Endothelial cell of umbilical vein (primary cell): ENCODE data around the gene TMX1. TPM values are rescaled to one million over a fixed set of nuclear protein-coding genes. Genes with fewer than 3 reads are reported as not detected.

Experiments used
- BruUV-seq: library from RNA; stranded (reverse); fragments of 400-500 nt; replicated peaks from 2 replicates; lab custom pipeline; 2021; lab: Mats Ljungman, UMichigan
- CTCF ChIA-PET: fragments of 300-600, 350-600 bp; sonication (Branson Sonifier 250); formaldehyde crosslinking; loops from one replicate; lab custom pipeline; 2021; ENCODE audit warnings: antibody characterized with exemption, inconsistent platforms; lab: Charles Lee
- POLR2A ChIA-PET: fragments of 300-600, 350-600 bp; sonication (Branson Sonifier 250); formaldehyde crosslinking; loops from one replicate; lab custom pipeline; 2021; ENCODE audit warnings: antibody characterized with exemption, inconsistent platforms; lab: Charles Lee
- DNase-seq: peaks from one replicate; pipeline ENCODE4 v3.0.0-alpha.2; 2011; ENCODE audit warnings: low read depth, low spot score
- FAIRE-seq: peaks from 2 replicates; lab custom pipeline; 2011; peaks lifted over from hg19 to GRCh38; lab: Jason Lieb, UNC
- H2AFZ ChIP-seq: 2 replicates; pipeline ENCODE4 v1.6.0; 2012; ENCODE audit warnings: low read depth, low read length, control low read depth, inconsistent platforms
- H3K27ac ChIP-seq: 2 replicates; pipeline ENCODE4 v1.5.1; 2011; ENCODE audit warnings: low read depth, mild to moderate bottlenecking, control low read depth, low read length, moderate library complexity; ENCODE audit not compliant: insufficient read depth
- H3K27me3 ChIP-seq, 2 experiments: 2 replicates each; pipeline versions ENCODE4 v1.6.0 to v1.6.1; 2011; ENCODE audit warnings: low read length in 2 of 2, mixed read lengths in 1 of 2; ENCODE audit not compliant: control insufficient read depth in 2 of 2, insufficient read depth in 2 of 2
- H3K36me3 ChIP-seq, 2 experiments: 2 replicates in 1 of 2; 3 replicates in 1 of 2; pipeline ENCODE4 v1.5.1; 2011; ENCODE audit warnings: low read length in 2 of 2, mild to moderate bottlenecking in 1 of 2, moderate library complexity in 1 of 2; ENCODE audit not compliant: control insufficient read depth in 2 of 2, insufficient read depth in 2 of 2; ENCODE audit errors: extremely low read depth in 1 of 2
- H3K4me1 ChIP-seq: 3 replicates; pipeline ENCODE4 v1.5.1; 2011; ENCODE audit warnings: mild to moderate bottlenecking, low read length; ENCODE audit not compliant: control insufficient read depth, insufficient read depth; ENCODE audit errors: extremely low read depth
- H3K4me2 ChIP-seq: 2 replicates; pipeline ENCODE4 v1.6.1; 2011; ENCODE audit warnings: low read length, control low read depth, mixed read lengths; ENCODE audit not compliant: insufficient read depth
- H3K4me3 ChIP-seq, 3 experiments: fragments of 200-600 bp in 1 of 3; sonication (generic), shearing (Covaris generic) in 1 of 3; replicated peaks in 1 of 3; 2 replicates each; pipeline ENCODE4 v1.5.1; 2011 to 2016; ENCODE audit warnings: control low read depth in 3 of 3, low read length in 3 of 3, mild to moderate bottlenecking in 2 of 3, inconsistent platforms in 1 of 3, low read depth in 1 of 3, moderate library complexity in 1 of 3; ENCODE audit not compliant: insufficient read depth in 1 of 3
- H3K79me2 ChIP-seq: 2 replicates; pipeline ENCODE4 v1.6.0; 2012; ENCODE audit warnings: low read length, inconsistent platforms; ENCODE audit not compliant: control insufficient read depth, insufficient read depth
- H3K9ac ChIP-seq: replicated peaks from 2 replicates; pipeline ENCODE3; 2011; ENCODE audit warnings: low read length, control low read depth; ENCODE audit not compliant: insufficient read depth; ENCODE audit errors: extremely low read depth
- H3K9me1 ChIP-seq: replicated peaks from 3 replicates; pipeline ENCODE4 v1.6.0; 2011; ENCODE audit warnings: mild to moderate bottlenecking, low read length; ENCODE audit not compliant: control insufficient read depth, insufficient read depth; ENCODE audit errors: extremely low read depth
- H3K9me3 ChIP-seq: replicated peaks from 2 replicates; pipeline ENCODE4 v1.5.1; 2012; ENCODE audit warnings: low read length, inconsistent platforms; ENCODE audit not compliant: control insufficient read depth, insufficient read depth
- H4K20me1 ChIP-seq: replicated peaks from 2 replicates; pipeline ENCODE3; 2011; ENCODE audit warnings: mild to moderate bottlenecking, low read length; ENCODE audit not compliant: control insufficient read depth, insufficient read depth; ENCODE audit errors: extremely low read depth
- CTCF ChIP-seq, 2 donors: IDR thresholded peaks; 1 replicate in 1 of 2; 2 replicates in 1 of 2; pipeline ENCODE4 v1.5.1; 2011; ENCODE audit warnings: low read length in 2 of 2, mild to moderate bottlenecking in 2 of 2, moderate library complexity in 2 of 2, control low read depth in 1 of 2, inconsistent platforms in 1 of 2, low read depth in 1 of 2; ENCODE audit not compliant: insufficient read depth in 1 of 2; ENCODE audit errors: extremely low read depth in 1 of 2
- FOS ChIP-seq: IDR thresholded peaks from 2 replicates; pipeline ENCODE4 v1.6.1; 2011; ENCODE audit warnings: mild to moderate bottlenecking, low read length, moderate library complexity, borderline replicate concordance; ENCODE audit not compliant: insufficient read depth
- GATA2 ChIP-seq: IDR thresholded peaks from 2 replicates; pipeline ENCODE4 v1.7.0; 2011; ENCODE audit warnings: low read depth, mild to moderate bottlenecking, moderate library complexity, mixed read lengths, low read length; ENCODE audit not compliant: insufficient read length, insufficient read depth
- JUN ChIP-seq: IDR thresholded peaks from 2 replicates; pipeline ENCODE4 v1.6.1; 2011; ENCODE audit warnings: borderline replicate concordance, low read depth; ENCODE audit not compliant: insufficient read length, insufficient read depth
- MAX ChIP-seq: IDR thresholded peaks from 2 replicates; pipeline ENCODE4 v1.6.1; 2011; ENCODE audit not compliant: insufficient read depth, insufficient read length
- MYC ChIP-seq: IDR thresholded peaks from one replicate; pipeline ENCODE4 v1.6.1; 2011; ENCODE audit warnings: mild to moderate bottlenecking, low read depth, low read length
- POLR2A ChIP-seq: IDR thresholded peaks from 2 replicates; pipeline ENCODE4 v1.6.1; 2012; ENCODE audit warnings: low read depth, mild to moderate bottlenecking, control low read depth, low read length
- dilution Hi-C: fragments of 300-500 bp; cut with MboI; formaldehyde crosslinking; loops from one replicate; pipeline ENCODE4 v1.15.0; 2019; ENCODE audit warnings: low sequenced_read_pairs; ENCODE audit not compliant: extremely low pct_ligation_motif_present
- intact Hi-C: fragments of 100-400 bp; cut with micrococcal nuclease; formaldehyde crosslinking; loops from one replicate; pipeline ENCODE4 v1.10.0; 2022
- polyA plus RNA-seq, 4 experiments: library from polyadenylated mRNA; depleted of rRNA in 3 of 4; stranded (reverse) in 3 of 4; unstranded in 1 of 4; fragments of >200 nt; gene quantifications; 2 replicates each; pipeline versions ENCODE4 v1.2.1 to v1.2.3, GENCODE V29; 2011 to 2012; ENCODE audit warnings: missing spikeins in 1 of 4
- total RNA-seq: library from RNA; stranded (reverse); gene quantifications from 2 replicates; pipeline ENCODE4 v1.2.3, GENCODE V29; 2021

TMX1 gene
- total and polyA plus RNA-seq, 2 donors (not counting 3 experiments of a cell fraction or from before 2014, with no cell fraction given): 11.4 to 41.9 TPM

GRCh38 chr14:51298895-51299294 is 58.8 kb downstream of the TMX1 start:
- dilution Hi-C loops (no loop called here), intact Hi-C loops (no loop called here)
- Histone ChIP-seq H3K4me1 (no peaks in the 10 kb centered on the region), H3K9me1 (no peaks in the 10 kb centered on the region), H3K9ac (no peak overlapping the region), H3K27me3 (no peaks in the 10 kb centered on the region), H4K20me1 (no peaks in the 10 kb centered on the region), H3K4me3 (no peak overlapping the region), H3K9me3 (no peaks in the 10 kb centered on the region), H3K79me2 (no peaks in the 10 kb centered on the region), H2AFZ (no peak overlapping the region), H3K4me2 (no peak overlapping the region), H3K27ac (no peak overlapping the region), H3K36me3 (no peaks in the 10 kb centered on the region)
- TF ChIP-seq GATA2: no peak
- no peak for TF ChIP-seq MAX
- peak; percentile 40 for TF ChIP-seq FOS
- BruUV-seq: no TSS peak
- DNase-seq: no peak
- ChIA-PET CTCF (interaction anchor here (1.1 to 2.5 kb wide), 7 partner anchors 9 to 223 kb away, joined by 3 to 12 read pairs (median 5); no protein-coding TSS in a partner anchor), POLR2A (no interaction called here)
- peak; percentile 44 for FAIRE-seq

GRCh38 chr14:51302295-51303030 is 62.4 kb downstream of the TMX1 start:
- Histone ChIP-seq H2AFZ (no peak overlapping the region), H3K4me2 (no peak overlapping the region), H3K27me3 (no peaks in the 10 kb centered on the region), H4K20me1 (no peaks in the 10 kb centered on the region), H3K36me3 (no peaks in the 10 kb centered on the region), H3K4me1 (no peaks in the 10 kb centered on the region), H3K79me2 (no peaks in the 10 kb centered on the region), H3K4me3 (no peak overlapping the region), H3K9me1 (no peaks in the 10 kb centered on the region), H3K27ac (no peak overlapping the region), H3K9me3 (no peaks in the 10 kb centered on the region), H3K9ac (no peak overlapping the region)
- POLR2A ChIA-PET: no interaction called here
- intact Hi-C loops: no loop called here
- TF ChIP-seq POLR2A (no peak), MYC (no peak), JUN (no peak), GATA2 (no peak), FOS (no peak), CTCF (IDR thresholded peaks at IDR 0.05; ENCODE audit: extremely low read depth in 1 of 2, insufficient read depth in 1 of 2, low read depth in 1 of 2, low read length in 2 of 2) (no peak), MAX (no peak)
- DNase-seq: no peak
- BruUV-seq: no TSS peak
- FAIRE-seq: no peak
- dilution Hi-C loops: no loop called here
- CTCF ChIA-PET: interaction anchor here (1.5 to 2.3 kb wide), 3 partner anchors 10 to 474 kb away, joined by 3 to 12 read pairs (median 8); no protein-coding TSS in a partner anchor
